ENCODE results near the gene PTPRG.

- TF ChIP-seq CTCF (IDR thresholded peaks at IDR 0.05) = no peak
- no peak for TF ChIP-seq POLR2A (IDR thresholded peaks at IDR 0.05)
These were observed 376.1 kb downstream of the PTPRG start for GRCh38 chr3:61937477-61937876.

Data from adrenal gland (tissue), 5 donors.